Tibial nerve (tissue), 4 donors: Measurements from ENCODE around the gene CIPC.

ENCODE experiments used
- EP300 ChIP-seq, 2 donors: sonication (generic); formaldehyde crosslinking; IDR thresholded peaks; one replicate each; pipeline ENCODE4 v1.6.1; 2017; ENCODE audit warnings: antibody characterized with exemption in 2 of 2, mild to moderate bottlenecking in 1 of 2
- POLR2A ChIP-seq, 2 donors: fragments of 450-650 bp; IDR thresholded peaks; one replicate each; pipeline ENCODE4 v1.6.1; 2017; ENCODE audit warnings: antibody characterized with exemption in 2 of 2, mild to moderate bottlenecking in 2 of 2, moderate library complexity in 2 of 2
- TF ChIP-seq, protein P1 (sequence below), 5 experiments: fragments of 200-600 bp in 3 of 5; fragments of 450-650 bp in 2 of 5; sonication (generic) in 3 of 5; IDR thresholded peaks; one replicate each; pipeline ENCODE4 v1.5.1; 2016 to 2019; ENCODE audit warnings: antibody characterized with exemption in 5 of 5, mild to moderate bottlenecking in 3 of 5, moderate library complexity in 2 of 5

- TF ChIP-seq, protein P1, sequence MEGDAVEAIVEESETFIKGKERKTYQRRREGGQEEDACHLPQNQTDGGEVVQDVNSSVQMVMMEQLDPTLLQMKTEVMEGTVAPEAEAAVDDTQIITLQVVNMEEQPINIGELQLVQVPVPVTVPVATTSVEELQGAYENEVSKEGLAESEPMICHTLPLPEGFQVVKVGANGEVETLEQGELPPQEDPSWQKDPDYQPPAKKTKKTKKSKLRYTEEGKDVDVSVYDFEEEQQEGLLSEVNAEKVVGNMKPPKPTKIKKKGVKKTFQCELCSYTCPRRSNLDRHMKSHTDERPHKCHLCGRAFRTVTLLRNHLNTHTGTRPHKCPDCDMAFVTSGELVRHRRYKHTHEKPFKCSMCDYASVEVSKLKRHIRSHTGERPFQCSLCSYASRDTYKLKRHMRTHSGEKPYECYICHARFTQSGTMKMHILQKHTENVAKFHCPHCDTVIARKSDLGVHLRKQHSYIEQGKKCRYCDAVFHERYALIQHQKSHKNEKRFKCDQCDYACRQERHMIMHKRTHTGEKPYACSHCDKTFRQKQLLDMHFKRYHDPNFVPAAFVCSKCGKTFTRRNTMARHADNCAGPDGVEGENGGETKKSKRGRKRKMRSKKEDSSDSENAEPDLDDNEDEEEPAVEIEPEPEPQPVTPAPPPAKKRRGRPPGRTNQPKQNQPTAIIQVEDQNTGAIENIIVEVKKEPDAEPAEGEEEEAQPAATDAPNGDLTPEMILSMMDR (IDR thresholded peaks at IDR 0.05): no peak
- TF ChIP-seq POLR2A (IDR thresholded peaks at IDR 0.05) (no peak), EP300 (IDR thresholded peaks at IDR 0.05) (no peak)
Measured at GRCh38 chr14:77109656-77110055, 11.6 kb downstream of the CIPC start.
